A549 (cell line): ENCODE data around the gene ZNF683. TPM values are rescaled to one million over a fixed set of nuclear protein-coding genes. Genes with fewer than 3 reads are reported as not detected.

Experiments used
- ATAC-seq, 2 experiments: fragments of 200-7000 bp in 1 of 2; fragments of >200 bp in 1 of 2; cut with Nextera tagmentation in 1 of 2; cut with Tn5 transposase in 1 of 2; 3 replicates each; pipeline versions ENCODE4 v1.8.0 to v1.9.1; 2018 to 2020; ENCODE audit warnings: mild to moderate bottlenecking in 1 of 2, moderate library complexity in 1 of 2
- CTCF ChIA-PET: fragments of 300-600 bp; sonication (Branson Sonifier 250); formaldehyde crosslinking; extraction: SDS; loops from one replicate; lab custom pipeline; 2021; ENCODE audit warnings: antibody characterized with exemption, inconsistent platforms; lab: Yijun Ruan, JAX
- POLR2A ChIA-PET: fragments of 350-600 bp; formaldehyde crosslinking; extraction: SDS; loops from one replicate; lab custom pipeline; 2021; ENCODE audit warnings: antibody characterized with exemption, inconsistent platforms; lab: Yijun Ruan, JAX
- DNase-seq, 2 experiments: peaks; one replicate each; pipeline versions ENCODE4 v3.0.0 to v3.0.0-alpha.2; 2011 to 2016; ENCODE audit warnings: low read depth in 1 of 2, low spot score in 1 of 2
- FAIRE-seq: peaks from 2 replicates; lab custom pipeline; 2011; peaks lifted over from hg19 to GRCh38; lab: Jason Lieb, UNC
- H3K27ac ChIP-seq, 2 experiments: fragments of >200 bp; sonication (Bioruptor Twin); formaldehyde crosslinking; 3 replicates each; pipeline ENCODE4 v1.5.1; 2016 to 2017
- H3K4me1 ChIP-seq: fragments of >200 bp; sonication (Bioruptor Twin); formaldehyde crosslinking; 3 replicates; pipeline ENCODE4 v1.6.1; 2016
- H3K4me2 ChIP-seq: fragments of >200 bp; sonication (Bioruptor Twin); formaldehyde crosslinking; 3 replicates; pipeline ENCODE4 v1.6.1; 2016
- H3K4me3 ChIP-seq: fragments of >200 bp; sonication (Bioruptor Twin); formaldehyde crosslinking; 3 replicates; pipeline ENCODE4 v1.5.1; 2016
- H3K9me3 ChIP-seq: fragments of >200 bp; sonication (Bioruptor Twin); formaldehyde crosslinking; 3 replicates; pipeline ENCODE4 v1.6.1; 2016
- BHLHE40 ChIP-seq: IDR thresholded peaks from 2 replicates; pipeline ENCODE4 v1.6.1; 2012; ENCODE audit warnings: low read depth, low read length, inconsistent platforms
- CBX2 ChIP-seq: fragments of 200-600 bp; sonication (generic); IDR thresholded peaks from 2 replicates; pipeline ENCODE4 v1.6.1; 2016; ENCODE audit warnings: low read depth, mild to moderate bottlenecking, borderline replicate concordance
- CEBPB ChIP-seq, 2 experiments: fragments of >200 bp in 1 of 2; sonication (Bioruptor Twin) in 1 of 2; formaldehyde crosslinking in 1 of 2; IDR thresholded peaks; 2 replicates each; pipeline ENCODE4 v1.6.1; 2012 to 2016
- FOSL2 ChIP-seq, 2 experiments: fragments of 450-650 bp in 1 of 2; fragments of >200 bp in 1 of 2; sonication (Bioruptor Twin) in 1 of 2; formaldehyde crosslinking; IDR thresholded peaks; 2 replicates each; pipeline versions ENCODE4 v1.5.0 to v1.6.1; 2016 to 2020; ENCODE audit warnings: mild to moderate bottlenecking in 1 of 2, moderate library complexity in 1 of 2
- GATA3 ChIP-seq: IDR thresholded peaks from 2 replicates; pipeline ENCODE4 v1.6.1; 2012; ENCODE audit warnings: borderline replicate concordance
- HOXB13 ChIP-seq: fragments of 250-450 bp; sonication (Bioruptor Pico); IDR thresholded peaks from 2 replicates; pipeline ENCODE4 v1.5.0; 2020; ENCODE audit warnings: low read depth, mild to moderate bottlenecking, moderate library complexity
- HOXB5 ChIP-seq: fragments of 250-450 bp; sonication (Bioruptor Pico); IDR thresholded peaks from 2 replicates; pipeline ENCODE4 v1.5.0; 2020; ENCODE audit warnings: mild to moderate bottlenecking, moderate library complexity
- JUNB ChIP-seq: fragments of >200 bp; sonication (Bioruptor Twin); formaldehyde crosslinking; IDR thresholded peaks from 2 replicates; pipeline ENCODE4 v1.6.1; 2016
- KDM1A ChIP-seq: fragments of 200-600 bp; sonication (generic); IDR thresholded peaks from 2 replicates; pipeline ENCODE4 v1.6.1; 2016; ENCODE audit warnings: low read depth, mild to moderate bottlenecking
- KDM5A ChIP-seq: fragments of 200-600 bp; sonication (generic); IDR thresholded peaks from 2 replicates; pipeline ENCODE4 v1.6.1; 2016; ENCODE audit warnings: antibody characterized with exemption, mild to moderate bottlenecking
- MAZ ChIP-seq: fragments of 150-350 bp; IDR thresholded peaks from 2 replicates; pipeline ENCODE4 v1.6.1; 2014; ENCODE audit warnings: antibody characterized with exemption, low read depth, low read length, borderline replicate concordance
- MYC ChIP-seq: IDR thresholded peaks from 2 replicates; pipeline ENCODE4 v1.6.1; 2012; ENCODE audit warnings: mild to moderate bottlenecking, inconsistent platforms, low read length, improper control_type of control experiment, borderline replicate concordance
- NFE2L2 ChIP-seq: fragments of 150-350 bp; conservative IDR thresholded peaks from 2 replicates; pipeline ENCODE4 v1.6.1; 2014; ENCODE audit warnings: low read length
- POLR2AphosphoS2 ChIP-seq: conservative IDR thresholded peaks from 2 replicates; pipeline ENCODE4 v1.6.1; 2012; ENCODE audit warnings: low read length, improper control_type of control experiment, inconsistent platforms
- RNF2 ChIP-seq: fragments of 200-600 bp; sonication (generic); IDR thresholded peaks from 2 replicates; pipeline ENCODE4 v1.6.1; 2016; ENCODE audit warnings: low read depth, mild to moderate bottlenecking, antibody characterized with exemption, moderate library complexity, borderline replicate concordance
- SMC3 ChIP-seq: fragments of >200 bp; sonication (Bioruptor Twin); formaldehyde crosslinking; IDR thresholded peaks from 3 replicates; pipeline ENCODE4 v1.6.1; 2018; ENCODE audit warnings: inconsistent platforms
- SREBF2 ChIP-seq: fragments of 450-650 bp; IDR thresholded peaks from 2 replicates; pipeline ENCODE4 v1.6.1; 2014; ENCODE audit warnings: mild to moderate bottlenecking, moderate library complexity
- TFCP2L1 ChIP-seq: fragments of 250-450 bp; sonication (Bioruptor Pico); IDR thresholded peaks from 2 replicates; pipeline ENCODE4 v1.5.0; 2021; ENCODE audit warnings: mild to moderate bottlenecking
- ZFP36 ChIP-seq: fragments of 450-650 bp; IDR thresholded peaks from 2 replicates; pipeline ENCODE4 v1.6.1; 2014; ENCODE audit warnings: borderline replicate concordance; ENCODE audit not compliant: partially characterized antibody
- ZNF302 ChIP-seq: fragments of 250-450 bp; sonication (Bioruptor Pico); IDR thresholded peaks from 2 replicates; pipeline ENCODE4 v1.9.0; 2021; ENCODE audit warnings: inconsistent platforms, mild to moderate bottlenecking, moderate library complexity
- ZSCAN20 ChIP-seq: fragments of 250-450 bp; sonication (Bioruptor Pico); IDR thresholded peaks from 2 replicates; pipeline ENCODE4 v1.8.0; 2022; ENCODE audit warnings: mild to moderate bottlenecking, moderate library complexity
- WGBS: methylation state at CpG from one replicate; pipeline ENCODE4 v1.1.6; 2017; ENCODE audit errors: missing lambda C conversion rate; 5-methylcytosine and 5-hydroxymethylcytosine counted together
- polyA plus RNA-seq, 4 experiments: library from polyadenylated mRNA; depleted of rRNA in 3 of 4; stranded (reverse); fragments of >200 nt; fragmentation: RNase III in 1 of 4; extraction: RNeasy Plus Mini Kit Qiagen cat#74134 plus additional on column Dnase treatment in 1 of 4; gene quantifications; 2 replicates in 3 of 4; 3 replicates in 1 of 4; pipeline ENCODE4 v1.2.3, GENCODE V29; 2011 to 2017
- TF ChIP-seq, protein P1 (sequence below): fragments of 150-350 bp; IDR thresholded peaks from 2 replicates; pipeline ENCODE4 v1.6.1; 2014; ENCODE audit warnings: low read depth, mild to moderate bottlenecking, low read length
- TF ChIP-seq, protein P2 (sequence below): IDR thresholded peaks from 2 replicates; pipeline ENCODE4 v1.6.1; 2012; ENCODE audit warnings: low read depth, borderline replicate concordance
- TF ChIP-seq, protein P3 (sequence below): IDR thresholded peaks from 2 replicates; pipeline ENCODE4 v1.6.1; 2012
- TF ChIP-seq, protein P4 (sequence below): IDR thresholded peaks from 2 replicates; pipeline ENCODE4 v1.6.1; 2012
- TF ChIP-seq, protein P5 (sequence below): fragments of 250-450 bp; sonication (Bioruptor Pico); IDR thresholded peaks from 2 replicates; pipeline ENCODE4 v1.5.0; 2021; ENCODE audit warnings: mild to moderate bottlenecking, moderate library complexity, borderline replicate concordance
- TF ChIP-seq, protein P6 (sequence below): fragments of 450-650 bp; IDR thresholded peaks from 2 replicates; pipeline ENCODE4 v1.6.1; 2014; ENCODE audit warnings: antibody characterized with exemption
- TF ChIP-seq, protein P7 (sequence below): fragments of 200-600 bp; sonication (generic); IDR thresholded peaks from 2 replicates; pipeline ENCODE4 v1.6.1; 2016; ENCODE audit warnings: antibody characterized with exemption, mild to moderate bottlenecking, moderate library complexity

ZNF683 gene
- polyA plus RNA-seq, 2 of the 4 experiments (the other 2 are of a cell fraction) = not detected

DNA sequence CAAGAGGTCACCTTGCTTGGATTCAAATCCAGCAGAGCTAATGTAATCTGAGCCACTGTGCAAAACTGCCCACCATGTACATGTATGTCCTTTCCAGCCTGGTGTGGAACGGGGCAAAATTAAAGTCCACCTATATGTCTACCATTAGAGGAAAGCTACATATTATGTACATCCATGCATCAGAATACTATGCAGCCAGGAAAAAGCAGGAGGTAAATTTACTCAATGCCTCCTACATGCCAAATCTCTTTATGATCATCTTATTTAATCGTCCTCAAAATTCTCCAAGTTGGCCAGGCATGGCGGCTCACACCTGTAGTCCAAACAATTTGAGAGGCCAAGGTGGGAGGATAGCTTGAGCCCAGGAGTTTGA lies 6.3 kb upstream of the ZNF683 start (continued):
- no peak for TF ChIP-seq MYC
- TF ChIP-seq CBX2 = no peak
- TF ChIP-seq KDM5A = no peak
- TF ChIP-seq BHLHE40 = no peak

DNA sequence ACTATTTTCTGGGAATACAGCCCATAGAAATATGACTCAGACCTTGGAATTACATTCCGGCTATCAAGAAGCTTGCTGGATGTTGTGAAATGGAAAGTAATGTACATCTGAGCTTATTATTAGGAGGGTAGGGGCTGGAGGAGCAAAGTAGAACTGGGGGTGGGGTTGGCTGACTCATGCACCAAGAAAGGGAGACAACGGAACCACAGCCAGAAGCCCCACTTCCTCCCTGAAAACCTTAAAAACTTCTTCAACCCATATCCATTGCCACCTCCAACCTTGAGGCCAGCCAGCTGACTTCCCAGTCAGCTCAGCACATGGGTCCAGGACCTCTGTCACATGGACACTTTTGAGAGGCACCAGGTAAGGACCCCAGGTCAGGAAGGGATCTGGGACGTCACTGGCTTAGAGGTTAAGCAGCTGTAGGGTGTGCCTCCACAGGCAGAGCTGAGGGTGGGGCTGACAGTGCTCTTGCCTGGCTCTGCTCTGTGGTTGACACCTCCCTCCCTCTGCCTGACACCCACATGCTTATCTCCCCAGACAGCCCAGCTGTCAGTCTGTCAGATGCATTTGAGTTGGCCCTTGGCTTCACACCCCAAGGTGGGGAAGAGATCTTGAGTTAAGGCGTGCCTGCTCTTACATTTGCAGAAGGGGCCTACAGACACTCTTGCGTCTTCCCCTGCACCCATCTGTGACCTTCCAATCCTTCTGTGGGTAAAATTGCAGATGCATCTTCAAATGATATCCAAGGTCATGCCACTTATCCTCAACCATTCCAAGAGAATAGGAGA lies 5.7 kb upstream of the ZNF683 start:
- Histone ChIP-seq H3K4me3 (no peak overlapping the region), H3K4me1 (peaks cover 16% of the 10 kb centered on the region), H3K9me3 (no peaks in the 10 kb centered on the region), H3K27ac (peak overlapping the region; percentile 58 to 87), H3K4me2 (peak overlapping the region; percentile 60)
- WGBS = 50% methylated on average over 4 of the region's 5 CpGs
- ATAC-seq (peak; percentile 89 to 90), FAIRE-seq (no peak), DNase-seq (peak; percentile 64 to 74)
- CTCF ChIA-PET = interaction anchor here (0.9 to 8.1 kb wide), 9 partner anchors 10 to 145 kb away, joined by 3 to 85 read pairs (median 6); partner anchors contain the start of gene CEP85
- POLR2A ChIA-PET = interaction anchor here (0.6 kb wide), 1 partner anchor 92 kb away, joined by 3 read pairs; no protein-coding TSS in a partner anchor
- no peak for TF ChIP-seq ZSCAN20 (CRISPR knock-in tag)
- TF ChIP-seq ZFP36 = no peak
- TF ChIP-seq ZNF302 (CRISPR knock-in tag) = no peak
- TF ChIP-seq, protein P1, sequence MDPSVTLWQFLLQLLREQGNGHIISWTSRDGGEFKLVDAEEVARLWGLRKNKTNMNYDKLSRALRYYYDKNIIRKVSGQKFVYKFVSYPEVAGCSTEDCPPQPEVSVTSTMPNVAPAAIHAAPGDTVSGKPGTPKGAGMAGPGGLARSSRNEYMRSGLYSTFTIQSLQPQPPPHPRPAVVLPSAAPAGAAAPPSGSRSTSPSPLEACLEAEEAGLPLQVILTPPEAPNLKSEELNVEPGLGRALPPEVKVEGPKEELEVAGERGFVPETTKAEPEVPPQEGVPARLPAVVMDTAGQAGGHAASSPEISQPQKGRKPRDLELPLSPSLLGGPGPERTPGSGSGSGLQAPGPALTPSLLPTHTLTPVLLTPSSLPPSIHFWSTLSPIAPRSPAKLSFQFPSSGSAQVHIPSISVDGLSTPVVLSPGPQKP = no peak
- TF ChIP-seq, protein P2, sequence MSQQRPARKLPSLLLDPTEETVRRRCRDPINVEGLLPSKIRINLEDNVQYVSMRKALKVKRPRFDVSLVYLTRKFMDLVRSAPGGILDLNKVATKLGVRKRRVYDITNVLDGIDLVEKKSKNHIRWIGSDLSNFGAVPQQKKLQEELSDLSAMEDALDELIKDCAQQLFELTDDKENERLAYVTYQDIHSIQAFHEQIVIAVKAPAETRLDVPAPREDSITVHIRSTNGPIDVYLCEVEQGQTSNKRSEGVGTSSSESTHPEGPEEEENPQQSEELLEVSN = no peak
- TF ChIP-seq TFCP2L1 (CRISPR knock-in tag) = no peak
- TF ChIP-seq, protein P3, sequence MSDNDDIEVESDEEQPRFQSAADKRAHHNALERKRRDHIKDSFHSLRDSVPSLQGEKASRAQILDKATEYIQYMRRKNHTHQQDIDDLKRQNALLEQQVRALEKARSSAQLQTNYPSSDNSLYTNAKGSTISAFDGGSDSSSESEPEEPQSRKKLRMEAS = peak; percentile 22; the same call in 1 of the 2 replicates
- TF ChIP-seq JUNB = peak; percentile 74
- TF ChIP-seq, protein P4, sequence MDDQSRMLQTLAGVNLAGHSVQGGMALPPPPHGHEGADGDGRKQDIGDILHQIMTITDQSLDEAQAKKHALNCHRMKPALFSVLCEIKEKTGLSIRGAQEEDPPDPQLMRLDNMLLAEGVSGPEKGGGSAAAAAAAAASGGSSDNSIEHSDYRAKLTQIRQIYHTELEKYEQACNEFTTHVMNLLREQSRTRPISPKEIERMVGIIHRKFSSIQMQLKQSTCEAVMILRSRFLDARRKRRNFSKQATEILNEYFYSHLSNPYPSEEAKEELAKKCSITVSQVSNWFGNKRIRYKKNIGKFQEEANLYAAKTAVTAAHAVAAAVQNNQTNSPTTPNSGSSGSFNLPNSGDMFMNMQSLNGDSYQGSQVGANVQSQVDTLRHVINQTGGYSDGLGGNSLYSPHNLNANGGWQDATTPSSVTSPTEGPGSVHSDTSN = no peak
- no peak for TF ChIP-seq RNF2
- TF ChIP-seq MAZ = no peak
- TF ChIP-seq NFE2L2 = no peak
- TF ChIP-seq, protein P5, sequence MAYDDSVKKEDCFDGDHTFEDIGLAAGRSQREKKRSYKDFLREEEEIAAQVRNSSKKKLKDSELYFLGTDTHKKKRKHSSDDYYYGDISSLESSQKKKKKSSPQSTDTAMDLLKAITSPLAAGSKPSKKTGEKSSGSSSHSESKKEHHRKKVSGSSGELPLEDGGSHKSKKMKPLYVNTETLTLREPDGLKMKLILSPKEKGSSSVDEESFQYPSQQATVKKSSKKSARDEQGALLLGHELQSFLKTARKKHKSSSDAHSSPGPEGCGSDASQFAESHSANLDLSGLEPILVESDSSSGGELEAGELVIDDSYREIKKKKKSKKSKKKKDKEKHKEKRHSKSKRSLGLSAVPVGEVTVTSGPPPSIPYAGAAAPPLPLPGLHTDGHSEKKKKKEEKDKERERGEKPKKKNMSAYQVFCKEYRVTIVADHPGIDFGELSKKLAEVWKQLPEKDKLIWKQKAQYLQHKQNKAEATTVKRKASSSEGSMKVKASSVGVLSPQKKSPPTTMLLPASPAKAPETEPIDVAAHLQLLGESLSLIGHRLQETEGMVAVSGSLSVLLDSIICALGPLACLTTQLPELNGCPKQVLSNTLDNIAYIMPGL (CRISPR knock-in tag) = no peak
- no peak for TF ChIP-seq SMC3
- no peak for TF ChIP-seq KDM1A
- TF ChIP-seq GATA3 = peak; percentile 44; the same call in 1 of the 2 replicates
- TF ChIP-seq FOSL2 (IDR thresholded peaks at IDR 0.05) = peak; percentile 69
- TF ChIP-seq FOSL2 (CRISPR knock-in tag; IDR thresholded peaks at IDR 0.05) = peak; percentile 81
- TF ChIP-seq, protein P6, sequence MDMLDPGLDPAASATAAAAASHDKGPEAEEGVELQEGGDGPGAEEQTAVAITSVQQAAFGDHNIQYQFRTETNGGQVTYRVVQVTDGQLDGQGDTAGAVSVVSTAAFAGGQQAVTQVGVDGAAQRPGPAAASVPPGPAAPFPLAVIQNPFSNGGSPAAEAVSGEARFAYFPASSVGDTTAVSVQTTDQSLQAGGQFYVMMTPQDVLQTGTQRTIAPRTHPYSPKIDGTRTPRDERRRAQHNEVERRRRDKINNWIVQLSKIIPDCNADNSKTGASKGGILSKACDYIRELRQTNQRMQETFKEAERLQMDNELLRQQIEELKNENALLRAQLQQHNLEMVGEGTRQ = no peak
- TF ChIP-seq, protein P7, sequence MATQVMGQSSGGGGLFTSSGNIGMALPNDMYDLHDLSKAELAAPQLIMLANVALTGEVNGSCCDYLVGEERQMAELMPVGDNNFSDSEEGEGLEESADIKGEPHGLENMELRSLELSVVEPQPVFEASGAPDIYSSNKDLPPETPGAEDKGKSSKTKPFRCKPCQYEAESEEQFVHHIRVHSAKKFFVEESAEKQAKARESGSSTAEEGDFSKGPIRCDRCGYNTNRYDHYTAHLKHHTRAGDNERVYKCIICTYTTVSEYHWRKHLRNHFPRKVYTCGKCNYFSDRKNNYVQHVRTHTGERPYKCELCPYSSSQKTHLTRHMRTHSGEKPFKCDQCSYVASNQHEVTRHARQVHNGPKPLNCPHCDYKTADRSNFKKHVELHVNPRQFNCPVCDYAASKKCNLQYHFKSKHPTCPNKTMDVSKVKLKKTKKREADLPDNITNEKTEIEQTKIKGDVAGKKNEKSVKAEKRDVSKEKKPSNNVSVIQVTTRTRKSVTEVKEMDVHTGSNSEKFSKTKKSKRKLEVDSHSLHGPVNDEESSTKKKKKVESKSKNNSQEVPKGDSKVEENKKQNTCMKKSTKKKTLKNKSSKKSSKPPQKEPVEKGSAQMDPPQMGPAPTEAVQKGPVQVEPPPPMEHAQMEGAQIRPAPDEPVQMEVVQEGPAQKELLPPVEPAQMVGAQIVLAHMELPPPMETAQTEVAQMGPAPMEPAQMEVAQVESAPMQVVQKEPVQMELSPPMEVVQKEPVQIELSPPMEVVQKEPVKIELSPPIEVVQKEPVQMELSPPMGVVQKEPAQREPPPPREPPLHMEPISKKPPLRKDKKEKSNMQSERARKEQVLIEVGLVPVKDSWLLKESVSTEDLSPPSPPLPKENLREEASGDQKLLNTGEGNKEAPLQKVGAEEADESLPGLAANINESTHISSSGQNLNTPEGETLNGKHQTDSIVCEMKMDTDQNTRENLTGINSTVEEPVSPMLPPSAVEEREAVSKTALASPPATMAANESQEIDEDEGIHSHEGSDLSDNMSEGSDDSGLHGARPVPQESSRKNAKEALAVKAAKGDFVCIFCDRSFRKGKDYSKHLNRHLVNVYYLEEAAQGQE = no peak
- TF ChIP-seq SREBF2 = no peak
- TF ChIP-seq HOXB5 (CRISPR knock-in tag) = no peak
- no peak for TF ChIP-seq POLR2AphosphoS2
- peak; percentile 45 to 83; a peak in 3 of 4 replicates for TF ChIP-seq CEBPB (IDR thresholded peaks at IDR 0.05)
- no peak for TF ChIP-seq HOXB13 (CRISPR knock-in tag)
